GM12878 (cell line): ENCODE data around the gene APBB1IP.

ENCODE experiments used
- JUND ChIP-seq: IDR thresholded peaks from 2 replicates; pipeline ENCODE4 v1.6.1; 2012; ENCODE audit warnings: low read depth, mild to moderate bottlenecking, low read length, improper control_type of control experiment, moderate library complexity
- POLR2A ChIP-seq: IDR thresholded peaks from 2 replicates; pipeline ENCODE4 v1.6.1; 2011; ENCODE audit warnings: low read depth, mild to moderate bottlenecking, low read length

GRCh38 chr10:26528048-26528447 is 89.9 kb downstream of the APBB1IP start:
- TF ChIP-seq JUND (no peak), POLR2A (no peak)
